Islet precursor cell (in vitro differentiated cells): ENCODE measurements around the gene GYPC.
"Not testable (repeated sequence)": the region's sequence is repeated elsewhere in the genome, so short reads cannot be mapped to it uniquely, and the experiment has no call there.

Source experiments
- DNase-seq: peaks from one replicate; pipeline ENCODE4 v3.0.0-alpha.2; 2018

Gene GYPC

GRCh38 chr2:126700677-126701076, 44.7 kb downstream of the GYPC start:
- peak; percentile 32 for DNase-seq

- DNase-seq, result no peak
Measured at GRCh38 chr2:126703311-126703710, 47.4 kb downstream of the GYPC start.

- DNase-seq, result no peak
Measured at GRCh38 chr2:126704434-126705160, 48.6 kb downstream of the GYPC start.

GRCh38 chr2:126707191-126707590, 51.2 kb downstream of the GYPC start:
- peak; percentile 12 for DNase-seq

- DNase-seq, result peak; percentile 11
Measured at GRCh38 chr2:126707941-126708340, 52.0 kb downstream of the GYPC start.

GRCh38 chr2:126714191-126714965, 58.4 kb downstream of the GYPC start:
- DNase-seq, result peak; percentile 41

GRCh38 chr2:126715111-126715510, 59.2 kb downstream of the GYPC start:
- DNase-seq, result peak; percentile 16

GRCh38 chr2:126715576-126716406, 59.8 kb downstream of the GYPC start:
- peak; percentile 19 for DNase-seq

- not testable (repeated sequence) for DNase-seq
Measured at GRCh38 chr2:126717277-126717676, 61.3 kb downstream of the GYPC start.

- DNase-seq, result peak; percentile 24
Measured at GRCh38 chr2:126717928-126718327, 62.0 kb downstream of the GYPC start.

GRCh38 chr2:126719191-126719832, 63.4 kb downstream of the GYPC start:
- peak; percentile 31 for DNase-seq

- peak; percentile 50 for DNase-seq
Measured at GRCh38 chr2:126719833-126720351, 63.9 kb downstream of the GYPC start.

- peak; percentile 53 for DNase-seq
Measured at GRCh38 chr2:126720638-126721037, 64.7 kb downstream of the GYPC start.

GRCh38 chr2:126722081-126722480, 66.1 kb downstream of the GYPC start:
- DNase-seq, result no peak

- no peak for DNase-seq
Measured at GRCh38 chr2:126722546-126722945, 66.6 kb downstream of the GYPC start.

GRCh38 chr2:126723281-126723815, 67.4 kb downstream of the GYPC start:
- peak; percentile 26 for DNase-seq

- no peak for DNase-seq
Measured at GRCh38 chr2:126725580-126725979, 69.6 kb downstream of the GYPC start.

GRCh38 chr2:126729896-126730295, 73.9 kb downstream of the GYPC start:
- no peak for DNase-seq

- peak; percentile 16 for DNase-seq
Measured at GRCh38 chr2:126730655-126731054, 74.7 kb downstream of the GYPC start.

GRCh38 chr2:126731353-126731752, 75.4 kb downstream of the GYPC start:
- DNase-seq, result peak; percentile 38

GRCh38 chr2:126732682-126733245, 76.8 kb downstream of the GYPC start:
- DNase-seq, result peak; percentile 40

GRCh38 chr2:126733795-126734194, 77.8 kb downstream of the GYPC start:
- no peak for DNase-seq
